ENCODE results near the gene PSMC1. TPM values are rescaled to one million over a fixed set of nuclear protein-coding genes. Genes with fewer than 3 reads are reported as not detected.
A peak's percentile ranks its signal among the peaks of the same experiment; 100 is the strongest.

The PSMC1 gene
- total RNA-seq, 1 experiment from 2014 or later: 107 TPM

DNA sequence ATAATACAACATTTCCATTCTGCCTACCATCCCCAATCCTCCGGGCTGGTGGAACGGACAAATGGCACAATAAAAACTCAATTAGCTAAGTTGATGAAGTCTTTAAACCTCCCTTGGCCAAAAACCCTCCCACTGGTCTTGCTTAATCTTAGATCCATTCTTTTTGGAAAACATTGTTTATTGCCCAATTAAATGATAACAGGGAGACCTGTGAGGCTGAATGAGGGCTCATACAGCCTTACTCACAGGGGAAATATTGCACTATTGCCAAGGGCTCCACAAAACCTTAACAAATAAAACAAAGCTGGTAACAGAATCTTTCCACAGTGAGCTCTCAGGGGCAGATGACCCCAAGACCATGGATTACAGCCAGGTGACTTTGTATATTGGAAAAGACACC, 7.8 kb upstream of the PSMC1 start:
- Mint-ChIP-seq H3K4me3 (ENCODE audit: unreplicated experiment) (no peak overlapping the region), H3K27me3 (ENCODE audit: insufficient read depth, unreplicated experiment) (no peaks in the 10 kb centered on the region), H3K27ac (ENCODE audit: low read depth, unreplicated experiment) (no peak overlapping the region), H3K9me3 (ENCODE audit: unreplicated experiment) (no peaks in the 10 kb centered on the region), H3K36me3 (ENCODE audit: insufficient read depth, unreplicated experiment) (no peaks in the 10 kb centered on the region), H3K4me1 (ENCODE audit: insufficient read depth, unreplicated experiment) (no peaks in the 10 kb centered on the region)
- no peak for DNase-seq (ENCODE audit: unreplicated experiment)
- ChIA-PET POLR2A (no interaction called here), CTCF (interaction anchor here (0.6 to 1.2 kb wide), 2 partner anchors 115 to 496 kb away, joined by 3 to 5 read pairs; no protein-coding TSS in a partner anchor)
- intact Hi-C loops (cut with micrococcal nuclease): no loop called here
- BruUV-seq (replicated peaks): no TSS peak
- TF ChIP-seq, protein P1, sequence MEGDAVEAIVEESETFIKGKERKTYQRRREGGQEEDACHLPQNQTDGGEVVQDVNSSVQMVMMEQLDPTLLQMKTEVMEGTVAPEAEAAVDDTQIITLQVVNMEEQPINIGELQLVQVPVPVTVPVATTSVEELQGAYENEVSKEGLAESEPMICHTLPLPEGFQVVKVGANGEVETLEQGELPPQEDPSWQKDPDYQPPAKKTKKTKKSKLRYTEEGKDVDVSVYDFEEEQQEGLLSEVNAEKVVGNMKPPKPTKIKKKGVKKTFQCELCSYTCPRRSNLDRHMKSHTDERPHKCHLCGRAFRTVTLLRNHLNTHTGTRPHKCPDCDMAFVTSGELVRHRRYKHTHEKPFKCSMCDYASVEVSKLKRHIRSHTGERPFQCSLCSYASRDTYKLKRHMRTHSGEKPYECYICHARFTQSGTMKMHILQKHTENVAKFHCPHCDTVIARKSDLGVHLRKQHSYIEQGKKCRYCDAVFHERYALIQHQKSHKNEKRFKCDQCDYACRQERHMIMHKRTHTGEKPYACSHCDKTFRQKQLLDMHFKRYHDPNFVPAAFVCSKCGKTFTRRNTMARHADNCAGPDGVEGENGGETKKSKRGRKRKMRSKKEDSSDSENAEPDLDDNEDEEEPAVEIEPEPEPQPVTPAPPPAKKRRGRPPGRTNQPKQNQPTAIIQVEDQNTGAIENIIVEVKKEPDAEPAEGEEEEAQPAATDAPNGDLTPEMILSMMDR (IDR thresholded peaks at IDR 0.05; ENCODE audit: unreplicated experiment): no peak

DNA sequence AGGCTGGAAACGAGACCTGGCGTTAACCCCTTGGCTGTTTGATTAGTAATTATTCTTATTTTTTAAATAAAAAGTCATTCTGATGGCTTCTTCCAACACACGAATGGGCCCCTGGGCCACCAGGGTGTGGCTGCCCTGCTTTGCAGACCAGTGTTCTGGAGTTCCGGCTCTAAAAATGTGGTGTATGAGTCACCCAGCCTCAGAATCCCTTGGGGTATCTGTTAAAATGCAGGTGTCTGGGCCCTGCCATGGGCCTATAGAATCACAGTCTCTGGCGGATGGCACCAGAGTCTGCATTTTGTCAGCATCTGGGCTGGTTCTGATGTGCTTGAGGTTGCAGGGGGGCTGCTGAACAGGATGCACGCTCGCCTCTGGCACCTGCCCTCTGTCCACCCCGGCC, 2.5 kb upstream of the PSMC1 start:
- Mint-ChIP-seq H3K4me1 (ENCODE audit: insufficient read depth, unreplicated experiment) (peaks cover 16% of the 10 kb centered on the region), H3K9me3 (ENCODE audit: unreplicated experiment) (no peaks in the 10 kb centered on the region), H3K4me3 (ENCODE audit: unreplicated experiment) (no peak overlapping the region), H3K36me3 (ENCODE audit: insufficient read depth, unreplicated experiment) (peaks cover 14% of the 10 kb centered on the region), H3K27ac (ENCODE audit: low read depth, unreplicated experiment) (no peak overlapping the region), H3K27me3 (ENCODE audit: insufficient read depth, unreplicated experiment) (no peaks in the 10 kb centered on the region)
- CTCF ChIA-PET: interaction anchor here (2.6 kb wide), 1 partner anchor 18 kb away, joined by 11 read pairs; no protein-coding TSS in a partner anchor
- no TSS peak for BruUV-seq (replicated peaks)
- POLR2A ChIA-PET: no interaction called here
- no peak for DNase-seq (ENCODE audit: unreplicated experiment)
- TF ChIP-seq, protein P1 (IDR thresholded peaks at IDR 0.05; ENCODE audit: unreplicated experiment): no peak
- intact Hi-C loops (cut with micrococcal nuclease): no loop called here

DNA sequence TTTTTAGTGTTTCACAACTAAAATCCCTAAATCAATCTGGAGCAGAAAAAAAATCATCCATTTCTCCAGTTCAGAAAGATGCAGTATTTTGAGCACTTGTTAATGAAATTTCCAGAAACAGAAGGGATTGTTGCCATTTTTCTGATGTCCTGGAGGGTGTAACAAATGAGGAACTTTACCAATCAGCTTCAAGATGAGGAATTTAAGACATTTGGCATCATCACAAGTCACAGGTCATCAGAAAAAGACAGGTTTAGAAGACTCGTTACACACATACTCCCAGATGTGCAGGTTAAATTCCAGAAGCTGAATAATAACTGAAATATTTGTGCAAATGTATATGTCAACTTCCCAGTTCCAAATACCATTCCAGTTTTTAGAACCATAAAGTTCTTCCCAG, 482 bp upstream of the PSMC1 start:
- peak overlapping the region; percentile 100 for H3K27ac Mint-ChIP-seq (ENCODE audit: low read depth, unreplicated experiment)

DNA sequence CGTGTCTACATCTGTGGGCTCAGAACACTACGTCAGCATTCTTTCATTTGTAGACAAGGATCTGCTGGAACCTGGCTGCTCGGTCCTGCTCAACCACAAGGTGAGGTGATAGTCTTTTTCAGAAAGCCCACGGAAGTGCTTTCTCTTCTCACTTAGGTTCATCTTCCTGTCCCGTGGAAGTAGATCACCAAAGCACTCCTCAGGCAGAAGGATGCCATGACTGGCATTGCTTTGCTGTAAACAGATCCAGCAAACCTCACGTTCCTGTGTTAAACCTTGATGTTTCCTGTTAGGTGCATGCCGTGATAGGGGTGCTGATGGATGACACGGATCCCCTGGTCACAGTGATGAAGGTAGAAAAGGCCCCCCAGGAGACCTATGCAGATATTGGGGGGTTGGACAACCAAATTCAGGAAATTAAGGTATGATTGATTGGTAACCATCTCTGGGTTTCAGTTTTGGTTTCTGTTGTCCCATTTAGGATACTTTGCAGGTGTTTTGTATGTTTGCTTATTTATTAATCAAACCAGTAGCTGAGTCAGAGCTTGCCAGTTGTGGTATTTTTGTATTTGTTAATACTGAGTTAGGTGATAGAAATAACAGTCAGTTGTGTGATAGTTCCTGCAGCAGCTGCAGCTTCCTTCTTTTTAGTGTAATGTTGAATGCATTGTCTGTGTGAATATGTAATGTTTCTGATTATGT, 7.5 kb downstream of the PSMC1 start:
- Mint-ChIP-seq H3K36me3 (ENCODE audit: insufficient read depth, unreplicated experiment) (peaks cover 93% of the 10 kb centered on the region), H3K27ac (ENCODE audit: low read depth, unreplicated experiment) (no peak overlapping the region), H3K4me3 (ENCODE audit: unreplicated experiment) (no peak overlapping the region), H3K27me3 (ENCODE audit: insufficient read depth, unreplicated experiment) (no peaks in the 10 kb centered on the region), H3K4me1 (ENCODE audit: insufficient read depth, unreplicated experiment) (no peaks in the 10 kb centered on the region), H3K9me3 (ENCODE audit: unreplicated experiment) (no peaks in the 10 kb centered on the region)
- CTCF ChIA-PET: no interaction called here
- TF ChIP-seq, protein P1 (IDR thresholded peaks at IDR 0.05; ENCODE audit: unreplicated experiment): no peak
- POLR2A ChIA-PET: no interaction called here
- no TSS peak for BruUV-seq (replicated peaks)
- DNase-seq (ENCODE audit: unreplicated experiment): no peak
- intact Hi-C loops (cut with micrococcal nuclease): no loop called here

More for the DNA sequence above, 482 bp upstream of the PSMC1 start:
- POLR2A ChIA-PET: interaction anchor here (0.6 to 2.8 kb wide), 11 partner anchors 11 to 300 kb away, joined by 3 to 19 read pairs (median 6); partner anchors contain the start of genes NRDE2 and TDP1
- H3K27me3 Mint-ChIP-seq (ENCODE audit: insufficient read depth, unreplicated experiment): no peaks in the 10 kb centered on the region
- no TSS peak for BruUV-seq (replicated peaks)
- peaks cover 16% of the 10 kb centered on the region for H3K4me1 Mint-ChIP-seq (ENCODE audit: insufficient read depth, unreplicated experiment)
- TF ChIP-seq, protein P1 (IDR thresholded peaks at IDR 0.05; ENCODE audit: unreplicated experiment): no peak
- CTCF ChIA-PET: interaction anchor here (0.6 to 2.6 kb wide), 3 partner anchors 19 to 138 kb away, joined by 3 to 11 read pairs (median 4); no protein-coding TSS in a partner anchor
- DNase-seq (ENCODE audit: unreplicated experiment): no peak
- H3K36me3 Mint-ChIP-seq (ENCODE audit: insufficient read depth, unreplicated experiment): peaks cover 34% of the 10 kb centered on the region
- intact Hi-C loops (cut with micrococcal nuclease): no loop called here
- H3K4me3 Mint-ChIP-seq (ENCODE audit: unreplicated experiment): peak overlapping the region; percentile 97
- no peaks in the 10 kb centered on the region for H3K9me3 Mint-ChIP-seq (ENCODE audit: unreplicated experiment)
